Epithelial cell of proximal tubule (primary cell): Measurements from ENCODE around the gene MAD1L1. TPM values are rescaled to one million over a fixed set of nuclear protein-coding genes. Genes with fewer than 3 reads are reported as not detected.

ENCODE experiments used
- DNase-seq: peaks from one replicate; pipeline ENCODE4 v3.0.0-alpha.2; 2011; ENCODE audit warnings: low read depth
- H3K4me3 ChIP-seq: 2 replicates; pipeline ENCODE4 v1.5.1; 2011; ENCODE audit warnings: low read depth, mild to moderate bottlenecking, low read length
- total RNA-seq: library from RNA; depleted of rRNA; stranded (reverse); fragments of >200 nt; gene quantifications from 2 replicates; pipeline ENCODE4 v1.2.3, GENCODE V29; 2015
- TF ChIP-seq, protein P1 (sequence below): conservative IDR thresholded peaks from 2 replicates; pipeline ENCODE4 v1.5.1; 2012; ENCODE audit warnings: low read depth, mild to moderate bottlenecking, low read length

MAD1L1 gene
- 73.8 and 83.4 TPM in 2 replicates for total RNA-seq

DNA sequence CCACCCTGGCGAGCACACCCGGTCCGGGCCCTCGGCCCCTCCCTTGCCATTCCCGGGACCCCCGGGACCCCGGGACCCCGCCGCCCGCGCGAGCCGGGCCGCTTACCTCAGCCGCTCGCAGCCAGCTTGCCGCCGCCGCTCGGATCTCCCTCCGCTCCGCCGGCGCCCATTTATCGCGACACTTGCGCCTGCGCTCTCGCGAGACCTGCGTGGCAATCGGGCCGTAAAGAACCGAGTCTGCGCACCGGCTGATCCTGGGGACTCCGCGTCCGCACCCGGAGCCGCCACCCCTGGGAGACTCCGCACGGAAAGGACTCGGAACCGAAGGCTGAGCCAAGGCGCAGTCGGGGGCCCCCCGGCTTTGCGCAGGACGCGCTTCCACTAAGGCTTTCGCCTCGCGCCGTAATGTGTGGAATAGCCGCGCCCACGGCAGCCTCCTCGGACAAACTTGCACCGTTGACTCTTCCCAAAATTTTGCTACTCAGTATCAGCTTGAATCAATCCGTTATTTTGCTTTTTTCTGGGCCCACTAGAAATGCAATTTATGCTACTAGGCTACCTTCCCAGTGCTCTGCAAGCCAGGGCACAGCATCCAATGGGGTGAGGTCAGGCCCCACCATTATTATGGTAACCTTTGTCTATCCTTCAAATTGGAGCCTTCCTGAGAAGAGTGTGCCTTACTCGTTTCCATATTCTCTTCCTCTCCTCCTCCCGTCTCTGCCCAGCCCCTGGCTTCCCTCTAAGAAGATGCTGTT is at the start of gene MAD1L1:
Gene MAD1L1 (minus strand): TSS at position 180 of the 755 bp plus-strand sequence. CDS start 2,812 bp downstream, outside the sequence.
- TF ChIP-seq, protein P1, sequence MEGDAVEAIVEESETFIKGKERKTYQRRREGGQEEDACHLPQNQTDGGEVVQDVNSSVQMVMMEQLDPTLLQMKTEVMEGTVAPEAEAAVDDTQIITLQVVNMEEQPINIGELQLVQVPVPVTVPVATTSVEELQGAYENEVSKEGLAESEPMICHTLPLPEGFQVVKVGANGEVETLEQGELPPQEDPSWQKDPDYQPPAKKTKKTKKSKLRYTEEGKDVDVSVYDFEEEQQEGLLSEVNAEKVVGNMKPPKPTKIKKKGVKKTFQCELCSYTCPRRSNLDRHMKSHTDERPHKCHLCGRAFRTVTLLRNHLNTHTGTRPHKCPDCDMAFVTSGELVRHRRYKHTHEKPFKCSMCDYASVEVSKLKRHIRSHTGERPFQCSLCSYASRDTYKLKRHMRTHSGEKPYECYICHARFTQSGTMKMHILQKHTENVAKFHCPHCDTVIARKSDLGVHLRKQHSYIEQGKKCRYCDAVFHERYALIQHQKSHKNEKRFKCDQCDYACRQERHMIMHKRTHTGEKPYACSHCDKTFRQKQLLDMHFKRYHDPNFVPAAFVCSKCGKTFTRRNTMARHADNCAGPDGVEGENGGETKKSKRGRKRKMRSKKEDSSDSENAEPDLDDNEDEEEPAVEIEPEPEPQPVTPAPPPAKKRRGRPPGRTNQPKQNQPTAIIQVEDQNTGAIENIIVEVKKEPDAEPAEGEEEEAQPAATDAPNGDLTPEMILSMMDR, result no peak
- H3K4me3 ChIP-seq, result peak within 1 kb of the TSS; percentile 88
- DNase-seq, result peak; percentile 23

DNA sequence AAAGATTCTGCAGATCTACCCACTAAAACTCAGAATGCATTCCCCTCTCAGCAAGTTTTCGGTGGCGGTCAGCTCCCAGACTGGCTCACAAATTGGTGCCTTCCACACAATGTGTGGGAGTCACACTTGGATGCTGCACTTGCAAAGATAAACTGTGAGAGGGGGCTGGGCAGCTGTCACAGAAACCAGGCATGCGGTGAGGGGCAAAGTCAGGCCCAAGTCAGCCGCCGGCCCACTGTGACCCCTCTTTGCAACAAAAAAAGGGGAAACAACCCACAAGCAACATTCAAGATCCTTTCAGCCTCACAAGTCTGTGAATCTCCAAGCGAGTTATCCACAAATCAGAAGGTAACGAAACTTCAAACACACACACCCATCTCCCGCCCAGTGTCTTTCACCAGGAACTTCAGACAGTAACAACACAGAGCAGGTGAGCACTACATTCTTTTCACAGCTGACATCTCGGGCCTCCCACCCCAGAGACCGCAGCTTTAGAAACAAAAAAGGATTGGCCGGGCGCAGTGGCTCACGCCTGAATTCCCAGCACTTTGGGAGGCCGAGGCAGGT is 49.5 kb upstream of the MAD1L1 start:
- TF ChIP-seq, protein P1, result no peak
- no peak overlapping the region for H3K4me3 ChIP-seq
- no peak for DNase-seq

DNA sequence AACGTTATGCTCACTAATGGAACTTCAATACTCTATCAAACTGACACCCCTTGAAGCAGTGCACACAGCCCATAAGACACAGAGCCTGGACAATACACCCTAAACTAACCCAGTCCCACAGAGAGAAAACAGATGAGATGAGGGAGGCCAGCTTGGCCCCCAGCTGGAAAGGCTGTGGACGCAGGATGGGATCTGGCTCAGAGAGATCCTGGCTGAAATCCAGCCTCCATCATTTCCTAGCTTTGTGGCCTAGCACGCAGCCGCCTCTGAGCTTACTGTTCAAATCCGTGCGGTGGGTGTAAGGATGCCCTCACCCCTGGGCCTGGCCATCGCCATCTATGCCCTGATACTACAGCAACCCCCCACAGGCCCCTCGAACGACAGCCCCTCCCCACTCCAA is 48.8 kb upstream of the MAD1L1 start:
- no peak overlapping the region for H3K4me3 ChIP-seq
- no peak for DNase-seq
- TF ChIP-seq, protein P1, result no peak

DNA sequence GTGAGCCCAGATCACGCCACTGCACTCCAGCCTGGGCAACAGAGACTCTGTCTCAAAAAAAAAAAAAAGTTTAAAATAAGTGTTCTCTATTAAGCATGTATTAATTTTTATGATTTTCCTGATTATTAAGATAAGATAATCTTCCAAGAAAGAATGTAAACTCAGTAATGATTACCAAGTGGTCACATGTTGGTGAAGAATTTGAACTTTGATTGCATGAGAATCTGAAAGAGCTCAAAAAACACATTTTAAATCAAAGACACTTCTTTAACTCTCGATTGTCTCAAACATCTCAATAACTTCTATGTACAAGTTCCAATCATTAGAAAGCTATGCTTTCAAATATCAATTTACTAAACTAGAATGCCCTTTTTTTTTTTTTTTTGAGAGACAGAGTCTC is 47.7 kb upstream of the MAD1L1 start:
- TF ChIP-seq, protein P1, result no peak
- no peak overlapping the region for H3K4me3 ChIP-seq
- DNase-seq, result no peak

DNA sequence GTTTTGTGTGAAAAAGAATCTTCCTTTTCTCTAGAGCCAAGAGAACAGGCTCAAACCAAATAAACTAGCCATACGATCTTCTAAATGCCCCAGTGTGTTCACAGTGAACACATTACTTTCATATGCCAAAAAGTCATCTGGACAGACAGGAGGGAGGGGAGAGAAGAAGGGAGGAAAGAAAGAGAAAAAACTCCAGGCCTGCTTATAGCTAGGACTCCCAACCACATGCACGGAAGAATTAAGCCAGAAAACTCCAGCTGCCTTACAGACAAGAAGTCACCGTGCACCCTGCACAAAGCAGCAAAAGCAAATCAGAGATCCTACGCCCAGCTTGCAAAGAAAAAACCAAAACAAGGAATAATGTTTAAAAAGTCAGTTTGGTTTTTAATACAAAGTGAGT is 47.2 kb upstream of the MAD1L1 start:
- TF ChIP-seq, protein P1, result no peak
- no peak overlapping the region for H3K4me3 ChIP-seq
- no peak for DNase-seq

GRCh38 chr7:2278026-2278425 is 45.3 kb upstream of the MAD1L1 start:
- TF ChIP-seq, protein P1, result no peak
- H3K4me3 ChIP-seq, result no peak overlapping the region
- DNase-seq, result no peak
